Motor neuron (in vitro differentiated cells): ENCODE data around the gene CPED1. TPM values are rescaled to one million over a fixed set of nuclear protein-coding genes. Genes with fewer than 3 reads are reported as not detected.
A peak's percentile ranks its signal among the peaks of the same experiment; 100 is the strongest.
"Not testable (repeated sequence)": the region's sequence is repeated elsewhere in the genome, so short reads cannot be mapped to it uniquely, and the experiment has no call there.

ENCODE experiments used
- ATAC-seq, 8 experiments: fragments of 200-7000 bp; cut with Tn5 transposase; replicated peaks in 6 of 8; 2 replicates each; pipeline ENCODE4 v1.8.0; 2021; ENCODE audit warnings: mild to moderate bottlenecking in 8 of 8, moderate library complexity in 8 of 8
- H3K27ac ChIP-seq, 2 donors: fragments of 250-450 bp; sonication (Bioruptor Pico); 2 replicates each; pipeline ENCODE4 v1.9.0; 2021; ENCODE audit warnings: antibody characterized with exemption in 2 of 2, mild to moderate bottlenecking in 2 of 2, moderate library complexity in 1 of 2
- H3K4me1 ChIP-seq, 2 donors: fragments of 250-450 bp; sonication (Bioruptor Pico); replicated peaks in 1 of 2; 2 replicates each; pipeline ENCODE4 v1.6.1; 2021; ENCODE audit warnings: antibody characterized with exemption in 2 of 2, mild to moderate bottlenecking in 2 of 2, moderate library complexity in 1 of 2
- H3K4me3 ChIP-seq, 5 donors: fragments of 250-450 bp; sonication (Bioruptor Pico); 2 replicates each; pipeline ENCODE4 v1.9.0; 2021; ENCODE audit warnings: antibody characterized with exemption in 5 of 5, mild to moderate bottlenecking in 5 of 5, moderate library complexity in 4 of 5
- WGBS, 10 experiments: fragments of 450-650 bp; shearing (Covaris generic); methylation state at CpG; one replicate each; pipeline ENCODE4 v1.0.0; 2022; 5-methylcytosine and 5-hydroxymethylcytosine counted together
- in situ Hi-C, 9 experiments: fragments of 400-800 bp; cut with MboI; loops; one replicate each; pipeline ENCODE4 v1.15.0; 2021; ENCODE audit warnings: low sequenced_read_pairs in 9 of 9, low pct_unique_long_range_greater_than_20kb in 2 of 9; ENCODE audit not compliant: unreplicated experiment in 9 of 9
- total RNA-seq, 8 experiments: library from RNA; unstranded; fragments of 300-600 nt; gene quantifications; 2 replicates each; pipeline versions ENCODE4 v1.2.3 to v1.2.4, GENCODE V29; 2022

Gene CPED1
- total RNA-seq, 8 experiments from 2014 or later, result 0.05 to 21.8 (median 0.47) TPM; not detected in 1

- WGBS, 10 experiments, result 15 to 90% (median 67%) methylated on average over 1 to 4 of the region's 4 CpGs
- H3K4me3 ChIP-seq, result no peak overlapping the region
- H3K4me1 ChIP-seq, result no peaks in the 10 kb centered on the region
- H3K27ac ChIP-seq, result no peak overlapping the region
- in situ Hi-C loops, result no loop called here
- ATAC-seq, result peak in 1 of 8 experiments; percentile 46
Measured at GRCh38 chr7:121043314-121044234, 55.1 kb downstream of the CPED1 start.

- H3K4me3 ChIP-seq, result no peak overlapping the region
- in situ Hi-C loops, result no loop called here
- WGBS, 10 experiments, result 78 to 100% (median 83%) methylated on average over 1 of the region's 1 CpG; no CpG with 5 or more reads in 3 of the 10 experiments
- H3K4me1 ChIP-seq, result no peaks in the 10 kb centered on the region
- ATAC-seq, result no peak
- no peak overlapping the region for H3K27ac ChIP-seq
Measured at GRCh38 chr7:121045090-121045489, 56.6 kb downstream of the CPED1 start.

- 71 to 100% (median 88%) methylated on average over 2 to 4 of the region's 4 CpGs for WGBS, 10 experiments
- Histone ChIP-seq H3K4me1 (no peaks in the 10 kb centered on the region), H3K27ac (no peak overlapping the region), H3K4me3 (no peak overlapping the region)
- in situ Hi-C loops, result no loop called here
- no peak for ATAC-seq
Measured at GRCh38 chr7:121046009-121046408, 57.5 kb downstream of the CPED1 start.

- ATAC-seq, result no peak
- Histone ChIP-seq H3K4me3 (no peak overlapping the region), H3K27ac (no peak overlapping the region), H3K4me1 (no peaks in the 10 kb centered on the region)
- in situ Hi-C loops, result no loop called here
- WGBS, 10 experiments, result 86 to 100% (median 93%) methylated on average over 1 to 2 of the region's 2 CpGs; no CpG with 5 or more reads in 1 of the 10 experiments
Measured at GRCh38 chr7:121046893-121047468, 58.5 kb downstream of the CPED1 start.

- no peak overlapping the region for H3K27ac ChIP-seq
- in situ Hi-C loops, result no loop called here
- no peak for ATAC-seq
- 40 to 100% (median 61%) methylated on average over 2 to 4 of the region's 4 CpGs; no CpG with 5 or more reads in 1 of the 10 experiments for WGBS, 10 experiments
- H3K4me1 ChIP-seq, result no peaks in the 10 kb centered on the region
- no peak overlapping the region for H3K4me3 ChIP-seq
Measured at GRCh38 chr7:121048195-121048594, 59.7 kb downstream of the CPED1 start.

- ATAC-seq, result no peak
- in situ Hi-C loops, result no loop called here
- Histone ChIP-seq H3K4me1 (no peaks in the 10 kb centered on the region), H3K27ac (no peak overlapping the region), H3K4me3 (no peak overlapping the region)
- 17 to 100% (median 85%) methylated on average over 1 to 3 of the region's 3 CpGs for whole genome bisulfite sequencing, 10 experiments
Measured at GRCh38 chr7:121049028-121049791, 60.7 kb downstream of the CPED1 start.

- no peak overlapping the region for H3K27ac ChIP-seq
- no peak overlapping the region for H3K4me3 ChIP-seq
- no peaks in the 10 kb centered on the region for H3K4me1 ChIP-seq
- in situ Hi-C loops, result no loop called here
- no peak for ATAC-seq
Measured at GRCh38 chr7:121049897-121050296, 61.4 kb downstream of the CPED1 start.

- no peak for ATAC-seq
- no peak overlapping the region for H3K27ac ChIP-seq
- in situ Hi-C loops, result no loop called here
- no peaks in the 10 kb centered on the region for H3K4me1 ChIP-seq
- no peak overlapping the region for H3K4me3 ChIP-seq
- WGBS, 10 experiments, result 75 to 100% (median 89%) methylated on average over 1 of the region's 1 CpG
Measured at GRCh38 chr7:121053219-121053618, 64.7 kb downstream of the CPED1 start.

GRCh38 chr7:121054925-121055324, 66.4 kb downstream of the CPED1 start:
- in situ Hi-C loops, result no loop called here
- Histone ChIP-seq H3K4me3 (no peak overlapping the region), H3K4me1 (no peaks in the 10 kb centered on the region), H3K27ac (no peak overlapping the region)
- 11 to 86% (median 70%) methylated on average over 1 of the region's 1 CpG for WGBS, 10 experiments
- ATAC-seq, result no peak

GRCh38 chr7:121057878-121058277, 69.4 kb downstream of the CPED1 start:
- Histone ChIP-seq H3K4me1 (no peaks in the 10 kb centered on the region), H3K4me3 (no peak overlapping the region), H3K27ac (no peak overlapping the region)
- 90 to 100% (median 96%) methylated on average over 2 to 5 of the region's 5 CpGs; no CpG with 5 or more reads in 2 of the 10 experiments for WGBS, 10 experiments
- in situ Hi-C loops, result no loop called here
- no peak for ATAC-seq

- in situ Hi-C loops, result no loop called here
- Histone ChIP-seq H3K4me1 (no peaks in the 10 kb centered on the region), H3K27ac (no peak overlapping the region), H3K4me3 (no peak overlapping the region)
- 86 to 100% (median 100%) methylated on average over 1 to 2 of the region's 2 CpGs; no CpG with 5 or more reads in 1 of the 10 experiments for WGBS, 10 experiments
- no peak for ATAC-seq
Measured at GRCh38 chr7:121058975-121059374, 70.5 kb downstream of the CPED1 start.

- H3K27ac ChIP-seq, H3K4me1 ChIP-seq, in situ Hi-C loops, ATAC-seq, H3K4me3 ChIP-seq: not testable (repeated sequence)
- 80% methylated on average over 1 of the region's 40 CpGs; no CpG with 5 or more reads in 9 of the 10 experiments for WGBS, 10 experiments
Measured at GRCh38 chr7:121059979-121060509, 71.5 kb downstream of the CPED1 start.
